ENCODE data around the gene MEG3. TPM values are rescaled to one million over a fixed set of nuclear protein-coding genes. Genes with fewer than 3 reads are reported as not detected.

Gene MEG3
- total RNA-seq, 2 experiments from 2014 or later = not detected

GRCh38 chr14:100779691-100780080 lies 46.2 kb upstream of the MEG3 start:
- POLR2A ChIA-PET = no interaction called here
- H3K4me2 ChIP-seq (ENCODE audit: low read length) = no peak overlapping the region
- intact Hi-C loops (cut with micrococcal nuclease; ENCODE audit: unreplicated experiment) = no loop called here

GRCh38 chr14:100780246-100780645 lies 45.7 kb upstream of the MEG3 start:
- Histone ChIP-seq H4K20me1 (ENCODE audit: insufficient read depth, low read length) (no peaks in the 10 kb centered on the region), H3K79me2 (ENCODE audit: insufficient read depth, low read depth, low read length) (no peaks in the 10 kb centered on the region), H3K4me3 (ENCODE audit: low read depth, low read length, poor library complexity, severe bottlenecking) (no peak overlapping the region), H3K27ac (ENCODE audit: low read depth, low read length, poor library complexity, severe bottlenecking) (no peak overlapping the region), H3K4me2 (ENCODE audit: low read length) (no peak overlapping the region), H3K9me3 (ENCODE audit: low read length) (no peaks in the 10 kb centered on the region), H3K36me3 (ENCODE audit: insufficient read depth, low read length) (no peaks in the 10 kb centered on the region), H3K4me1 (ENCODE audit: insufficient read depth, low read length, poor library complexity, severe bottlenecking) (no peaks in the 10 kb centered on the region), H3K9me2 (ENCODE audit: insufficient read depth, low read length) (no peaks in the 10 kb centered on the region), H2AFZ (ENCODE audit: low read length) (no peak overlapping the region)
- TF ChIP-seq CTCF (conservative IDR thresholded peaks at IDR 0.05; ENCODE audit: low read length) (no peak), EZH2phosphoT487 (IDR thresholded peaks at IDR 0.05; ENCODE audit: borderline replicate concordance, low read depth, low read length) (no peak)
- intact Hi-C loops (cut with micrococcal nuclease; ENCODE audit: unreplicated experiment) = no loop called here
- no TSS peak for BruUV-seq (replicated peaks)
- POLR2A ChIA-PET = no interaction called here
- CTCF ChIA-PET (ENCODE audit: unreplicated experiment) = interaction anchor here (0.6 kb wide), 1 partner anchor 79 kb away, joined by 3 read pairs; no protein-coding TSS in a partner anchor
- no peak for DNase-seq (ENCODE audit: low spot score)

More at GRCh38 chr14:100779691-100780080, 46.2 kb upstream of the MEG3 start:
- Histone ChIP-seq H3K9me3 (ENCODE audit: low read length) (no peaks in the 10 kb centered on the region), H3K4me1 (ENCODE audit: insufficient read depth, low read length, poor library complexity, severe bottlenecking) (no peaks in the 10 kb centered on the region), H2AFZ (ENCODE audit: low read length) (no peak overlapping the region), H3K27ac (ENCODE audit: low read depth, low read length, poor library complexity, severe bottlenecking) (no peak overlapping the region), H4K20me1 (ENCODE audit: insufficient read depth, low read length) (no peaks in the 10 kb centered on the region), H3K9me2 (ENCODE audit: insufficient read depth, low read length) (no peaks in the 10 kb centered on the region), H3K4me3 (ENCODE audit: low read depth, low read length, poor library complexity, severe bottlenecking) (no peak overlapping the region), H3K79me2 (ENCODE audit: insufficient read depth, low read depth, low read length) (no peaks in the 10 kb centered on the region), H3K36me3 (ENCODE audit: insufficient read depth, low read length) (no peaks in the 10 kb centered on the region)
- TF ChIP-seq CTCF (conservative IDR thresholded peaks at IDR 0.05; ENCODE audit: low read length) (no peak), EZH2phosphoT487 (IDR thresholded peaks at IDR 0.05; ENCODE audit: borderline replicate concordance, low read depth, low read length) (no peak)
- DNase-seq (ENCODE audit: low spot score) = no peak
- no TSS peak for BruUV-seq (replicated peaks)
- CTCF ChIA-PET (ENCODE audit: unreplicated experiment) = interaction anchor here (0.6 kb wide), 1 partner anchor 79 kb away, joined by 3 read pairs; no protein-coding TSS in a partner anchor

- Histone ChIP-seq H3K4me3 (ENCODE audit: low read depth, low read length, poor library complexity, severe bottlenecking) (no peak overlapping the region), H3K9me3 (ENCODE audit: low read length) (no peaks in the 10 kb centered on the region), H4K20me1 (ENCODE audit: insufficient read depth, low read length) (no peaks in the 10 kb centered on the region), H3K79me2 (ENCODE audit: insufficient read depth, low read depth, low read length) (no peaks in the 10 kb centered on the region), H3K36me3 (ENCODE audit: insufficient read depth, low read length) (no peaks in the 10 kb centered on the region), H3K4me1 (ENCODE audit: insufficient read depth, low read length, poor library complexity, severe bottlenecking) (no peaks in the 10 kb centered on the region), H3K9me2 (ENCODE audit: insufficient read depth, low read length) (no peaks in the 10 kb centered on the region), H3K27ac (ENCODE audit: low read depth, low read length, poor library complexity, severe bottlenecking) (no peak overlapping the region), H2AFZ (ENCODE audit: low read length) (no peak overlapping the region), H3K4me2 (ENCODE audit: low read length) (no peak overlapping the region)
- TF ChIP-seq EZH2phosphoT487 (IDR thresholded peaks at IDR 0.05; ENCODE audit: borderline replicate concordance, low read depth, low read length) = no peak
- TF ChIP-seq CTCF (conservative IDR thresholded peaks at IDR 0.05; ENCODE audit: low read length) = no peak
- CTCF ChIA-PET (ENCODE audit: unreplicated experiment) = no interaction called here
- no peak for DNase-seq (ENCODE audit: low spot score)
- BruUV-seq (replicated peaks) = no TSS peak
- POLR2A ChIA-PET = no interaction called here
- intact Hi-C loops (cut with micrococcal nuclease; ENCODE audit: unreplicated experiment) = no loop called here
Measured at GRCh38 chr14:100780646-100781355, 45.1 kb upstream of the MEG3 start.

Measured in OCI-LY7 (cell line).